H9 (cell line): Measurements from ENCODE around the gene MUSTN1. TPM values are rescaled to one million over a fixed set of nuclear protein-coding genes. Genes with fewer than 3 reads are reported as not detected.

Experiments used
- DNase-seq: peaks from one replicate; pipeline ENCODE4 v3.0.0-alpha.2; 2017
- H2AFZ ChIP-seq: one replicate; pipeline ENCODE4 v1.6.1; 2013; ENCODE audit warnings: mild to moderate bottlenecking, low read length, control low read depth, moderate library complexity
- H2AK5ac ChIP-seq: 2 replicates; pipeline ENCODE4 v1.6.1; 2013; ENCODE audit warnings: low read length, control low read depth, mixed read lengths; ENCODE audit not compliant: insufficient read length
- H2BK120ac ChIP-seq: one replicate; pipeline ENCODE4 v1.6.1; 2013; ENCODE audit warnings: low read depth, mild to moderate bottlenecking, low read length, control low read depth, inconsistent platforms; ENCODE audit not compliant: poor library complexity, severe bottlenecking
- H2BK12ac ChIP-seq: 2 replicates; pipeline ENCODE4 v1.6.1; 2013; ENCODE audit warnings: low read length, control low read depth, mixed read lengths, low read depth; ENCODE audit not compliant: insufficient read length
- H2BK15ac ChIP-seq: 2 replicates; pipeline ENCODE4 v1.6.1; 2013; ENCODE audit warnings: low read depth, low read length, control low read depth
- H2BK20ac ChIP-seq: one replicate; pipeline ENCODE4 v1.6.1; 2013; ENCODE audit warnings: low read depth, mild to moderate bottlenecking, low read length, control low read depth, inconsistent platforms; ENCODE audit not compliant: poor library complexity, severe bottlenecking
- H2BK5ac ChIP-seq: 2 replicates; pipeline ENCODE4 v1.6.1; 2013; ENCODE audit warnings: low read length, control low read depth, mixed read lengths; ENCODE audit not compliant: insufficient read length
- H3K14ac ChIP-seq: 2 replicates; pipeline ENCODE4 v1.6.1; 2013; ENCODE audit warnings: low read length, control low read depth; ENCODE audit not compliant: insufficient read depth
- H3K18ac ChIP-seq: 2 replicates; pipeline ENCODE4 v1.6.1; 2013; ENCODE audit warnings: low read depth, mild to moderate bottlenecking, mixed read lengths, low read length, control low read depth; ENCODE audit not compliant: insufficient read length
- H3K23ac ChIP-seq: 2 replicates; pipeline ENCODE4 v1.6.1; 2013; ENCODE audit warnings: low read length, control low read depth, mixed read lengths, low read depth; ENCODE audit not compliant: insufficient read length
- H3K23me2 ChIP-seq: 2 replicates; pipeline ENCODE4 v1.6.1; 2013; ENCODE audit warnings: low read depth, mild to moderate bottlenecking, mixed read lengths, low read length, control low read depth; ENCODE audit not compliant: insufficient read length, poor library complexity, severe bottlenecking
- H3K27ac ChIP-seq: 2 replicates; pipeline ENCODE4 v1.5.1; 2013; ENCODE audit warnings: low read length, control low read depth, mixed read lengths, low read depth; ENCODE audit not compliant: insufficient read length
- H3K27me3 ChIP-seq: 2 replicates; pipeline ENCODE4 v1.6.1; 2013; ENCODE audit warnings: low read length, control low read depth, inconsistent platforms; ENCODE audit not compliant: insufficient read depth
- H3K4ac ChIP-seq: 2 replicates; pipeline ENCODE4 v1.6.1; 2013; ENCODE audit warnings: low read depth, mild to moderate bottlenecking, control low read depth, inconsistent platforms, low read length, moderate library complexity
- H3K4me1 ChIP-seq: 2 replicates; pipeline ENCODE4 v1.6.1; 2013; ENCODE audit warnings: low read length, control low read depth, inconsistent platforms; ENCODE audit not compliant: insufficient read depth
- H3K4me2 ChIP-seq: 2 replicates; pipeline ENCODE4 v1.6.1; 2013; ENCODE audit warnings: low read length, control low read depth, mixed read lengths; ENCODE audit not compliant: insufficient read length, insufficient read depth
- H3K56ac ChIP-seq: 2 replicates; pipeline ENCODE4 v1.6.1; 2013; ENCODE audit warnings: low read depth, mild to moderate bottlenecking, mixed read lengths, low read length, control low read depth; ENCODE audit not compliant: insufficient read length
- H3K79me1 ChIP-seq: 2 replicates; pipeline ENCODE4 v1.6.1; 2013; ENCODE audit warnings: low read depth, mild to moderate bottlenecking, moderate library complexity, low read length, control low read depth, inconsistent platforms; ENCODE audit not compliant: insufficient read depth, poor library complexity, severe bottlenecking
- H3K79me2 ChIP-seq: 2 replicates; pipeline ENCODE4 v1.6.1; 2013; ENCODE audit warnings: low read length, control low read depth, inconsistent platforms; ENCODE audit not compliant: insufficient read depth
- H3K9ac ChIP-seq: 2 replicates; pipeline ENCODE4 v1.6.1; 2013; ENCODE audit warnings: low read length, control low read depth, mixed read lengths; ENCODE audit not compliant: insufficient read length; ENCODE audit errors: extremely low read depth
- H3K9me3 ChIP-seq: one replicate; pipeline ENCODE4 v1.6.1; 2013; ENCODE audit warnings: low read depth, low read length, inconsistent platforms; ENCODE audit not compliant: control insufficient read depth
- H3T11ph ChIP-seq: one replicate; pipeline ENCODE4 v1.6.1; 2013; ENCODE audit warnings: mild to moderate bottlenecking, low read length, control low read depth, inconsistent platforms
- H4K20me1 ChIP-seq: one replicate; pipeline ENCODE4 v1.6.1; 2013; ENCODE audit not compliant: control insufficient read depth, insufficient read length, insufficient read depth
- H4K5ac ChIP-seq: 2 replicates; pipeline ENCODE4 v1.6.1; 2013; ENCODE audit warnings: low read depth, mild to moderate bottlenecking, mixed read lengths, low read length, control low read depth; ENCODE audit not compliant: insufficient read length
- H4K8ac ChIP-seq: replicated peaks from 2 replicates; pipeline ENCODE4 v1.6.1; 2013; ENCODE audit warnings: low read length, control low read depth, mixed read lengths, low read depth; ENCODE audit not compliant: insufficient read length
- H4K91ac ChIP-seq: 2 replicates; pipeline ENCODE4 v1.6.1; 2013; ENCODE audit warnings: low read depth, mild to moderate bottlenecking, moderate library complexity, mixed read lengths, low read length, control low read depth; ENCODE audit not compliant: insufficient read length
- H3K27ac Mint-ChIP-seq, 3 experiments: 2 replicates in 2 of 3; 3 replicates in 1 of 3; pipeline ENCODE4 v1.8.0; 2020 to 2021; ENCODE audit warnings: mixed read lengths in 3 of 3, mild to moderate bottlenecking in 1 of 3, moderate library complexity in 1 of 3
- H3K27me3 Mint-ChIP-seq: 2 replicates; pipeline ENCODE4 v1.8.0; 2021; ENCODE audit warnings: low read depth, mild to moderate bottlenecking, moderate library complexity, mixed read lengths
- H3K36me3 Mint-ChIP-seq, 3 experiments: 2 replicates in 2 of 3; 3 replicates in 1 of 3; pipeline ENCODE4 v1.8.0; 2020 to 2021; ENCODE audit warnings: low read depth in 3 of 3, mixed read lengths in 3 of 3; ENCODE audit not compliant: insufficient read depth in 1 of 3
- H3K4me1 Mint-ChIP-seq, 2 experiments: 2 replicates each; pipeline ENCODE4 v1.8.0; 2020; ENCODE audit warnings: mixed read lengths in 2 of 2
- H3K4me3 Mint-ChIP-seq, 2 experiments: 2 replicates in 1 of 2; 3 replicates in 1 of 2; pipeline ENCODE4 v1.8.0; 2020 to 2021; ENCODE audit warnings: mild to moderate bottlenecking in 2 of 2, mixed read lengths in 2 of 2, moderate library complexity in 1 of 2
- H3K9me3 Mint-ChIP-seq, 2 experiments: 2 replicates in 1 of 2; 3 replicates in 1 of 2; pipeline ENCODE4 v1.8.0; 2020; ENCODE audit warnings: mild to moderate bottlenecking in 2 of 2, mixed read lengths in 2 of 2, moderate library complexity in 1 of 2
- CTCF ChIP-seq: fragments of 200-600 bp; sonication (generic); conservative IDR thresholded peaks from 3 replicates; pipeline ENCODE4 v1.8.0; 2021; ENCODE audit warnings: antibody characterized with exemption, mild to moderate bottlenecking
- WGBS: extraction: QIAGEN DNeasy Blood & Tissue Kit; methylation state at CpG from one replicate; pipeline ENCODE4 v1.1.7; 2013; ENCODE audit warnings: missing lambda C conversion rate, low lambda C conversion rate, mixed read lengths; ENCODE audit not compliant: insufficient read length; ENCODE audit errors: extremely low coverage; 5-methylcytosine and 5-hydroxymethylcytosine counted together
- total RNA-seq: library from RNA; stranded (reverse); gene quantifications from 2 replicates; pipeline ENCODE4 v1.2.1, GENCODE V29; 2021

MUSTN1 gene
- total RNA-seq, 1 experiment from 2014 or later: 0.72 TPM

DNA sequence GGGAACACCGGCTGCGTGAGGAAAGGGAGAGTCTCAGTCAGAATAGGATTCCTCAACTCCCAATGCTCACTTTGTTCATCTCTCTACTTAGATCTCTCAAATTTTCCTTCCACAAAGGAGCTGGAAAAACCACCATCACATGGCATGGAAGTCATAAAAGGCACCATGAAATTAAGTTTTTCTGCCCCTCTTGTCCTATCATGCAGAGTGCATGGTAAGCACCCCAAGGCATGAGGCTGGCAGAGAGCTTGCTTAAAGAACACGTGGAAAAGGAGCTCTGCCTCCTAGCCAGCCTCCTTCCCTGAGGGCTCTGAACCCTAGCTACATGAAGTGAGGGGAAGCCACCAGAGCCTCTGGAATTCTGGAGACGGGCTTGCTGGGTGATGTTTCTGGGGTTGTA is 44.8 kb upstream of the MUSTN1 start:
- H3K56ac ChIP-seq: no peak overlapping the region
- no peak overlapping the region for H3K4me2 ChIP-seq
- H2BK120ac ChIP-seq: no peak overlapping the region
- no peaks in the 10 kb centered on the region for H3K9me3 Mint-ChIP-seq
- H2BK15ac ChIP-seq: no peak overlapping the region
- no peak for DNase-seq
- no peaks in the 10 kb centered on the region for H3K79me1 ChIP-seq
- no peak for TF ChIP-seq CTCF
- no peaks in the 10 kb centered on the region for H3K79me2 ChIP-seq
- no peak overlapping the region for H4K8ac ChIP-seq
- no peak overlapping the region for H3K9ac ChIP-seq
- no peak overlapping the region for H3K4ac ChIP-seq
- H3K27ac Mint-ChIP-seq: no peak overlapping the region; a peak in 1 of 7 replicates
- H3K27ac ChIP-seq: no peak overlapping the region
- no peaks in the 10 kb centered on the region for H3K27me3 Mint-ChIP-seq
- no peaks in the 10 kb centered on the region for H3K23me2 ChIP-seq
- no peak overlapping the region for H4K91ac ChIP-seq
- no peak overlapping the region for H2AK5ac ChIP-seq
- H4K5ac ChIP-seq: no peak overlapping the region
- no peak overlapping the region for H3K14ac ChIP-seq
- no peak overlapping the region for H2BK20ac ChIP-seq
- no peaks in the 10 kb centered on the region for H4K20me1 ChIP-seq
- no CpG with 5 or more reads among the region's 4 CpGs for WGBS
- H2AFZ ChIP-seq: no peak overlapping the region
- peaks cover 0 to 4% (median under 1%) of the 10 kb centered on the region in 3 experiments; a peak in 3 of 7 replicates for H3K36me3 Mint-ChIP-seq
- no peaks in the 10 kb centered on the region for H3K27me3 ChIP-seq
- H3K9me3 ChIP-seq: no peaks in the 10 kb centered on the region
- no peak overlapping the region for H2BK12ac ChIP-seq
- H3K4me1 ChIP-seq: no peaks in the 10 kb centered on the region; the same call in 1 of the 2 replicates
- H2BK5ac ChIP-seq: no peak overlapping the region
- H3K18ac ChIP-seq: no peak overlapping the region
- H3T11ph ChIP-seq: no peak overlapping the region
- H3K4me3 Mint-ChIP-seq: no peak overlapping the region
- H3K23ac ChIP-seq: no peak overlapping the region
- peaks cover 13 to 14% of the 10 kb centered on the region in 2 experiments for H3K4me1 Mint-ChIP-seq
